GM18520 (cell line): ENCODE data around the gene FAM236D.
"Not testable (repeated sequence)": the region's sequence is repeated elsewhere in the genome, so short reads cannot be mapped to it uniquely, and the experiment has no call there.

ENCODE experiments used
- ATAC-seq: cut with Tn5 transposase; IDR thresholded peaks from one replicate; pipeline ENCODE4 v1.9.1; 2021; ENCODE audit not compliant: unreplicated experiment

FAM236D gene

GRCh38 chrX:72808110-72808509 lies at the start of gene FAM236D:
Gene FAM236D (minus strand): TSS chrX:72808210. CDS start chrX:72808110, 100 bp downstream.
- ATAC-seq, result not testable (repeated sequence)

DNA sequence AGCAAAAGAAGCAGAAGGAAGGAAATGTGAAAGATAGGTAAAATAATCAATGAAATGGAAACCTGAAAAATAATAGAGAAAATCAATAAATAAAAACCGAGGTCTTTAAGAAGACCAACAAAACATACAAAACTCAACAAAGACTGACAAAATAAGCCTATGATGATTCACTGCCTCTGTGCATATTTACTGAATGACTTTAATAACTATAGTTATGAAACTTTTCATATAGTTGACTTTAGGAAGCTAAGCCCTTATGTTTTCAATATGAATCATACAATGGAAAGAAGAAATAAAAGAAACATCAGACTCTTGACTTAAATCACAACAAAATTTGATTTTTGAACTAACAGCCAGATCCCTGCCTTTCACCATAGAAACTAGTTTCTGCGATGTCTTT lies 29.5 kb upstream of the FAM236D start:
- ATAC-seq, result not testable (repeated sequence)

DNA sequence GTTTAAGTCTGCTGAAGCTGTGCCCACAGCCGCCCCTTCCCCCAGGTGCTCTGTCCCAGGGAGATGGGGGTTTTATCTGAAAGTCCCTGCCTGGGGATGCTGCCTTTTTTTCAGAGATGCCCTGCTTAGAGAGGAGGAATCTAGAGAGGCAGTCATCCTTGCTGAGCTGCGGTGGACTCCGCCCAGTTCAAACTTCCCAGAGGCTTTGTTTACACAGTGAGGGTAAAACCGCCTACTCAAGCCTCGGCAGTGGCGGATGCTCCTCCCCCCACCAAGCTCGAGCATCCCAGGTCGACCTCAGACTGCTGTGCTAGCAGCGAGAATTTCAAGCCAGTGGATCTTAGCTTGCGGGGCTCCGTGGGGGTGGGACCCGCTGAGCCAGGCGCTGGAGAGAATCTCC lies 22.7 kb upstream of the FAM236D start:
- not testable (repeated sequence) for ATAC-seq

DNA sequence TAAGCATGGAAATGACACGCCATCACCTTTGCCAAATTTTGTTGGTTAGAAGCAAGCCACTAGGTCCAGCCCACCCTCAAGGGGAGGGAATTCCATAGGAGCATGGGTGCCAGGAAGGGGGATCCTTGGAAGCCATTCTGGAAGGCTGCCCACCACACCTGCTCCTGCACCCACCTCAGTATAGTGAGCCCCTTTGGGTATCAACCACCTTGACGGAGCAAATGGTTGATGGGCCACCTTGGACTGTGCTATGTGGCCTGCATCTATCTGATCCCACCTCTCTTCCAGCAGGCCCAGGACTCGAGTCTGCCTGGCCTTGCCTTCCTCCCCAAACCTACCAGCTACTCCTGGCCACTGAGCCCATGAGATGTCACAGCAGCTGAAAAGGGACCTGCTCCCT lies 17.6 kb downstream of the FAM236D start:
- ATAC-seq, result not testable (repeated sequence)

DNA sequence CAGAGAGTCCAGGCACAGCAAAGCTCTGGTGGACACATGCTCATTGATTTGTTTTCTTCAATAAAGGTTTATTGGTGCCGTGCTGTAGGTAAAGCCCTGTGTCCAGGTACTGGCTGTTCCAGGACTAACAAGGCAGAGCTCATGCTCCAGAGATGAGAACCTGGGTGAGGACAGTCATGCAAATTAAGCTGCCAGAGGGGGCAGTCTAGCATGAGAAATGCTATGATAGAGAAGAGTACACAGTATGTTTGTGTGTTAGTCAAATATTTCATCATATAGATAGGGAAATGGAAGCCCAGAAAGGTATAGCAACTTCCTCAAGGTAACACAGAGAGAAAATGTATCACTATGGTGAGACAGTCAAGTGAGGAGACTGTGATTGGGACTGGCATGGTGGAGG lies 19.9 kb downstream of the FAM236D start:
- ATAC-seq, result not testable (repeated sequence)

GRCh38 chrX:72783964-72784363 lies 24.0 kb downstream of the FAM236D start:
- not testable (repeated sequence) for ATAC-seq

GRCh38 chrX:72783365-72783936 lies 24.6 kb downstream of the FAM236D start:
- not testable (repeated sequence) for ATAC-seq

DNA sequence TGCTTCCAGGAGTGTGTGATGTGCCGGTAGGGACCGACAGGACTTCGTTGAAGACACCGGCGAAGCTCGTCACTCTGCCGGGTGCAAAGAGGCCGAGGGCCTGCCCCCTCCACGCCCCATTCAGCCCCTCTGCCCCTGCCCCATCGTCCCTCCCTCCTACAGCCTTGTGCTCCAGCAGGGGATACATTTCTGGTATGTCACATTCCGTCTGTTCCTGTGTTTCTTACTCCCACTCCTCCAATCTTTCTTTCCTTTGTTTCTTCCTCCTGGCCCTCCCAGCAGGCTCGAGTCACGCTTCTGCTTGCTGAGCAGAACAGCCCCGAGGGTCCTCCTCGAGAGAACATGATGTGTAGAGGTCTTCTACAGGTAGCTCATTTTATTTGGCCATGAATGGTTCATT lies 25.4 kb downstream of the FAM236D start, which contains the start of gene FAM236B:
Gene FAM236B (minus strand): TSS at position 101 of the 400 bp plus-strand sequence. CDS start 100 bp downstream, at position 1.
- not testable (repeated sequence) for ATAC-seq

- ATAC-seq, result not testable (repeated sequence)
Observed at GRCh38 chrX:72778146-72778545, 29.9 kb downstream of the FAM236D start.

GRCh38 chrX:72777467-72777790 lies 30.6 kb downstream of the FAM236D start:
- ATAC-seq, result not testable (repeated sequence)

- ATAC-seq, result not testable (repeated sequence)
Observed at GRCh38 chrX:72776653-72777466, 31.1 kb downstream of the FAM236D start, which contains the start of gene DMRTC1B. Gene DMRTC1B (plus strand): TSS chrX:72776890. CDS start chrX:72845136, 68,246 bp downstream.

- not testable (repeated sequence) for ATAC-seq
Observed at GRCh38 chrX:72760454-72760853, 47.6 kb downstream of the FAM236D start.
